Stimulated activated naive CD8-positive, alpha-beta T cell treated with anti-CD3 and anti-CD28 coated beads, Interleukin-15, amount 100 ng/mL, for 72 hours (primary cell): ENCODE measurements around the gene STPG3.

Experiments
- ATAC-seq: fragments of 150-1000 bp; cut with Tn5 transposase; 2 replicates; pipeline ENCODE4 v1.10.0; 2021; ENCODE audit warnings: mild to moderate bottlenecking, moderate library complexity
- DNase-seq, 2 donors: peaks; one replicate each; pipeline ENCODE4 v3.0.0; 2021 to 2022
- H3K27ac Mint-ChIP-seq, 2 donors: one replicate each; pipeline ENCODE4 v1.8.0; 2022; ENCODE audit warnings: mild to moderate bottlenecking in 2 of 2, mixed read lengths in 2 of 2, moderate library complexity in 2 of 2
- H3K27me3 Mint-ChIP-seq: one replicate; pipeline ENCODE4 v1.8.0; 2022; ENCODE audit warnings: mixed read lengths
- H3K4me1 Mint-ChIP-seq: one replicate; pipeline ENCODE4 v1.8.0; 2022; ENCODE audit warnings: mild to moderate bottlenecking, mixed read lengths
- H3K4me3 Mint-ChIP-seq, 2 donors: one replicate each; pipeline ENCODE4 v1.8.0; 2022; ENCODE audit warnings: mild to moderate bottlenecking in 2 of 2, mixed read lengths in 2 of 2, moderate library complexity in 1 of 2
- H3K9me3 Mint-ChIP-seq, 2 donors: one replicate each; pipeline ENCODE4 v1.8.0; 2022; ENCODE audit warnings: mixed read lengths in 2 of 2

The STPG3 gene

GRCh38 chr9:137293094-137293481, 42.0 kb downstream of the STPG3 start:
- H3K27me3 Mint-ChIP-seq, result peaks cover 42% of the 10 kb centered on the region
- no peak for DNase-seq
- no peak overlapping the region for H3K4me3 Mint-ChIP-seq
- H3K27ac Mint-ChIP-seq, result no peak overlapping the region
- peaks cover 23% of the 10 kb centered on the region for H3K4me1 Mint-ChIP-seq
- H3K9me3 Mint-ChIP-seq, result no peaks in the 10 kb centered on the region
- no peak for ATAC-seq

GRCh38 chr9:137293482-137294090, 42.5 kb downstream of the STPG3 start:
- DNase-seq (no peak), ATAC-seq (no peak)
- H3K27ac Mint-ChIP-seq, result no peak overlapping the region
- no peaks in the 10 kb centered on the region for H3K9me3 Mint-ChIP-seq
- peaks cover 23% of the 10 kb centered on the region for H3K4me1 Mint-ChIP-seq
- H3K27me3 Mint-ChIP-seq, result peaks cover 47% of the 10 kb centered on the region
- no peak overlapping the region for H3K4me3 Mint-ChIP-seq

- Mint-ChIP-seq H3K4me3 (peak overlapping the region; percentile 42), H3K4me1 (peaks cover 28% of the 10 kb centered on the region), H3K9me3 (no peaks in the 10 kb centered on the region), H3K27ac (no peak overlapping the region), H3K27me3 (peaks cover 53% of the 10 kb centered on the region)
- peak; percentile 48 for ATAC-seq
- DNase-seq, result no peak
These were observed 43.1 kb downstream of the STPG3 start for GRCh38 chr9:137294091-137294680.

- H3K4me1 Mint-ChIP-seq, result peaks cover 30% of the 10 kb centered on the region
- no peaks in the 10 kb centered on the region for H3K9me3 Mint-ChIP-seq
- H3K4me3 Mint-ChIP-seq, result peak overlapping the region; percentile 42
- H3K27ac Mint-ChIP-seq, result no peak overlapping the region
- no peak for DNase-seq
- H3K27me3 Mint-ChIP-seq, result peaks cover 58% of the 10 kb centered on the region
- ATAC-seq, result peak; percentile 41
These were observed 43.7 kb downstream of the STPG3 start for GRCh38 chr9:137294681-137295237.

- ATAC-seq (peak; percentile 87), DNase-seq (peak; percentile 55 to 72)
- Mint-ChIP-seq H3K9me3 (no peaks in the 10 kb centered on the region), H3K27me3 (peaks cover 63% of the 10 kb centered on the region), H3K4me3 (peak overlapping the region in 1 of 2 donors; percentile 15), H3K4me1 (peaks cover 34% of the 10 kb centered on the region), H3K27ac (no peak overlapping the region)
These were observed 44.2 kb downstream of the STPG3 start for GRCh38 chr9:137295238-137295811.

GRCh38 chr9:137295849-137296669, 45.0 kb downstream of the STPG3 start:
- no peak overlapping the region for H3K27ac Mint-ChIP-seq
- H3K27me3 Mint-ChIP-seq, result peaks cover 71% of the 10 kb centered on the region
- DNase-seq (no peak), ATAC-seq (peak; percentile 26)
- H3K9me3 Mint-ChIP-seq, result no peaks in the 10 kb centered on the region
- H3K4me1 Mint-ChIP-seq, result peaks cover 40% of the 10 kb centered on the region
- peak overlapping the region; percentile 47 to 58 for H3K4me3 Mint-ChIP-seq

- H3K27me3 Mint-ChIP-seq, result peaks cover 72% of the 10 kb centered on the region
- H3K4me3 Mint-ChIP-seq, result peak overlapping the region; percentile 47 to 58
- H3K9me3 Mint-ChIP-seq, result no peaks in the 10 kb centered on the region
- ATAC-seq (no peak), DNase-seq (no peak)
- H3K4me1 Mint-ChIP-seq, result peaks cover 41% of the 10 kb centered on the region
- no peak overlapping the region for H3K27ac Mint-ChIP-seq
These were observed 45.9 kb downstream of the STPG3 start for GRCh38 chr9:137296670-137297664.

GRCh38 chr9:137297966-137298365, 46.9 kb downstream of the STPG3 start:
- no peak for DNase-seq
- Mint-ChIP-seq H3K4me1 (peaks cover 41% of the 10 kb centered on the region), H3K4me3 (no peak overlapping the region), H3K9me3 (no peaks in the 10 kb centered on the region), H3K27me3 (peaks cover 71% of the 10 kb centered on the region), H3K27ac (no peak overlapping the region)
- ATAC-seq, result no peak

GRCh38 chr9:137298401-137299202, 47.5 kb downstream of the STPG3 start:
- Mint-ChIP-seq H3K27ac (no peak overlapping the region), H3K4me1 (peaks cover 46% of the 10 kb centered on the region), H3K4me3 (no peak overlapping the region), H3K9me3 (no peaks in the 10 kb centered on the region), H3K27me3 (peaks cover 64% of the 10 kb centered on the region)
- ATAC-seq, result no peak
- DNase-seq, result no peak

- Mint-ChIP-seq H3K9me3 (no peaks in the 10 kb centered on the region), H3K4me1 (peaks cover 45% of the 10 kb centered on the region), H3K27me3 (peaks cover 58% of the 10 kb centered on the region), H3K27ac (no peak overlapping the region), H3K4me3 (no peak overlapping the region)
- ATAC-seq (no peak), DNase-seq (no peak)
These were observed 48.1 kb downstream of the STPG3 start for GRCh38 chr9:137299203-137299565.

- H3K9me3 Mint-ChIP-seq, result no peaks in the 10 kb centered on the region
- no peak for ATAC-seq
- DNase-seq, result no peak
- peaks cover 42% of the 10 kb centered on the region for H3K4me1 Mint-ChIP-seq
- peak overlapping the region; percentile 24 to 50 for H3K4me3 Mint-ChIP-seq
- H3K27ac Mint-ChIP-seq, result no peak overlapping the region
- H3K27me3 Mint-ChIP-seq, result peaks cover 51% of the 10 kb centered on the region
These were observed 48.9 kb downstream of the STPG3 start for GRCh38 chr9:137299938-137300337.

GRCh38 chr9:137300567-137301080, 49.5 kb downstream of the STPG3 start:
- no peak for ATAC-seq
- Mint-ChIP-seq H3K9me3 (no peaks in the 10 kb centered on the region), H3K4me1 (peaks cover 47% of the 10 kb centered on the region), H3K27me3 (peaks cover 51% of the 10 kb centered on the region), H3K27ac (peak overlapping the region in 1 of 2 donors; percentile 43), H3K4me3 (peak overlapping the region; percentile 85 to 90)
- DNase-seq, result no peak

GRCh38 chr9:137301081-137301947, 50.2 kb downstream of the STPG3 start:
- peak overlapping the region; percentile 85 to 90 for H3K4me3 Mint-ChIP-seq
- peaks cover 47% of the 10 kb centered on the region for H3K27me3 Mint-ChIP-seq
- H3K9me3 Mint-ChIP-seq, result no peaks in the 10 kb centered on the region
- peak; percentile 40 for ATAC-seq
- peak in 1 of 2 donors; percentile 53 for DNase-seq
- no peak overlapping the region for H3K27ac Mint-ChIP-seq
- peaks cover 53% of the 10 kb centered on the region for H3K4me1 Mint-ChIP-seq
